ENCODE data around the gene INPP5K. TPM values are rescaled to one million over a fixed set of nuclear protein-coding genes. Genes with fewer than 3 reads are reported as not detected.

The INPP5K gene
- total and polyA plus RNA-seq, 10 of the 15 experiments (the other 5 are each of a cell fraction or from before 2014, with no cell fraction given) = 0.58 to 41.2 (median 23.3) TPM

- TF ChIP-seq BHLHE40 (IDR thresholded peaks at IDR 0.05; ENCODE audit: borderline replicate concordance in 1 of 2, low read depth in 2 of 2, low read length in 1 of 2) (no peak), CBFB (IDR thresholded peaks at IDR 0.05; ENCODE audit: low read depth) (no peak), MYC (IDR thresholded peaks at IDR 0.05; ENCODE audit: insufficient read depth, insufficient read length, insufficient replicate concordance, low read length, severe bottlenecking) (no peak)
Measured at GRCh38 chr17:1482680-1483079, 33.7 kb downstream of the INPP5K start (continued).

GRCh38 chr17:1481736-1482135 lies 34.7 kb downstream of the INPP5K start:
- no peaks in the 10 kb centered on the region for H3K9me3 ChIP-seq (replicated peaks; ENCODE audit: control insufficient read depth, insufficient read depth, low read length)
- FAIRE-seq (no peak), DNase-seq (ENCODE audit: low read depth, low spot score) (no peak), ATAC-seq (no peak)
- 90% methylated on average over 11 of the region's 11 CpGs for WGBS (ENCODE audit: insufficient coverage, insufficient replicate concordance, low lambda C conversion rate, missing lambda C conversion rate)
- no peak overlapping the region for H3K27ac ChIP-seq (ENCODE audit: control insufficient read depth, insufficient read depth)
- ChIA-PET RAD21 (ENCODE audit: unreplicated experiment) (no interaction called here), CTCF (no interaction called here), POLR2A (no interaction called here), SMC1A (ENCODE audit: uncharacterized antibody, unreplicated experiment) (no interaction called here)
- in situ Hi-C loops (cut with MboI) (no loop called here), intact Hi-C loops (cut with micrococcal nuclease; ENCODE audit: unreplicated experiment) (no loop called here)
- BruUV-seq (replicated peaks) = no TSS peak
- no peak overlapping the region for H3K4me3 ChIP-seq
- TF ChIP-seq ASH2L (IDR thresholded peaks at IDR 0.05; ENCODE audit: borderline replicate concordance, low read depth) (no peak), IRF5 (IDR thresholded peaks at IDR 0.05; ENCODE audit: borderline replicate concordance) (no peak), SPI1 (IDR thresholded peaks at IDR 0.05; ENCODE audit: borderline replicate concordance, insufficient read depth, low read depth, low read length) (no peak), RELA (IDR thresholded peaks at IDR 0.05; ENCODE audit: borderline replicate concordance, partially characterized antibody) (no peak), MLLT1 (IDR thresholded peaks at IDR 0.05) (no peak), HDAC6 (IDR thresholded peaks at IDR 0.05; ENCODE audit: unreplicated experiment) (no peak), USF2 (IDR thresholded peaks at IDR 0.05; ENCODE audit: borderline replicate concordance, low read depth, low read length) (no peak), RAD21 (IDR thresholded peaks at IDR 0.05; ENCODE audit: insufficient read depth, low read depth, low read length) (no peak), RAD51 (IDR thresholded peaks at IDR 0.05) (no peak), SREBF1 (IDR thresholded peaks at IDR 0.05; ENCODE audit: low read length) (no peak), MEF2A (IDR thresholded peaks at IDR 0.05; ENCODE audit: insufficient read depth, low read depth, low read length) (no peak), SMARCA5 (IDR thresholded peaks at IDR 0.05) (no peak), PBX3 (IDR thresholded peaks at IDR 0.05; ENCODE audit: insufficient replicate concordance, low read depth, low read length) (no peak), SREBF2 (IDR thresholded peaks at IDR 0.05; ENCODE audit: low read length) (no peak), TARDBP (IDR thresholded peaks at IDR 0.05; ENCODE audit: borderline replicate concordance) (no peak)
- H2AFZ ChIP-seq (ENCODE audit: control insufficient read depth, low read depth, low read length) = no peak overlapping the region
- H3K27me3 ChIP-seq (replicated peaks in 1 of 2; ENCODE audit: control insufficient read depth in 2 of 2, insufficient read depth in 2 of 2, low read length in 1 of 2) = no peaks in the 10 kb centered on the region
- no peaks in the 10 kb centered on the region for H4K20me1 ChIP-seq (ENCODE audit: control insufficient read depth, insufficient read depth)
- H3K36me3 ChIP-seq (ENCODE audit: control insufficient read depth in 2 of 2, insufficient read depth in 2 of 2, low read length in 1 of 2) = peaks cover 0 to 6% of the 10 kb centered on the region in 2 experiments; a peak in 3 of 4 replicates
- H3K79me2 ChIP-seq (ENCODE audit: control insufficient read depth, insufficient read depth, low read length) = peaks cover 12% of the 10 kb centered on the region
- no peak overlapping the region for H3K9ac ChIP-seq (ENCODE audit: control insufficient read depth, insufficient read depth, low read length)
- no peak overlapping the region for H3K4me2 ChIP-seq (ENCODE audit: control insufficient read depth, insufficient read depth)
- H3K4me1 ChIP-seq (ENCODE audit: control insufficient read depth, insufficient read depth, low read length) = peaks cover 7% of the 10 kb centered on the region
